Gastroesophageal sphincter (tissue), 4 donors: ENCODE measurements around the gene FAM114A2. TPM values are rescaled to one million over a fixed set of nuclear protein-coding genes. Genes with fewer than 3 reads are reported as not detected.

Experiments used
- ATAC-seq: fragments of 150-250 bp; one replicate; pipeline ENCODE4 v1.9.1; 2016; ENCODE audit warnings: mild to moderate bottlenecking, moderate library complexity
- H3K27ac ChIP-seq, 4 donors: fragments of 200-600 bp; sonication (generic) in 3 of 4; 1 replicate in 3 of 4; 2 replicates in 1 of 4; pipeline ENCODE4 v1.5.1; 2016 to 2019
- H3K27me3 ChIP-seq: fragments of 200-600 bp; sonication (generic); one replicate; pipeline ENCODE4 v1.5.1; 2019
- H3K36me3 ChIP-seq, 2 donors: fragments of 200-600 bp; sonication (generic); one replicate each; pipeline ENCODE4 v1.5.1; 2019; ENCODE audit warnings: control low read depth in 1 of 2
- H3K4me1 ChIP-seq, 3 donors: fragments of 200-600 bp; sonication (generic); 1 replicate in 2 of 3; 2 replicates in 1 of 3; pipeline ENCODE4 v1.5.1; 2016 to 2019; ENCODE audit warnings: control low read depth in 2 of 3
- H3K4me3 ChIP-seq, 2 donors: fragments of 200-600 bp; sonication (generic); one replicate each; pipeline ENCODE4 v1.5.1; 2019; ENCODE audit warnings: mild to moderate bottlenecking in 1 of 2, moderate library complexity in 1 of 2
- H3K9me3 ChIP-seq, 3 donors: fragments of 200-600 bp; sonication (generic); one replicate each; pipeline ENCODE4 v1.5.1; 2017 to 2019; ENCODE audit warnings: control low read depth in 2 of 3
- EP300 ChIP-seq: sonication (generic); formaldehyde crosslinking; IDR thresholded peaks from one replicate; pipeline ENCODE4 v1.6.1; 2017; ENCODE audit warnings: antibody characterized with exemption, mild to moderate bottlenecking
- POLR2A ChIP-seq, 2 donors: fragments of 450-650 bp; IDR thresholded peaks; one replicate each; pipeline ENCODE4 v1.6.1; 2017; ENCODE audit warnings: antibody characterized with exemption in 2 of 2, mild to moderate bottlenecking in 2 of 2, moderate library complexity in 1 of 2
- POLR2AphosphoS5 ChIP-seq: sonication (generic); formaldehyde crosslinking; IDR thresholded peaks from one replicate; pipeline ENCODE4 v1.6.1; 2017; ENCODE audit warnings: antibody characterized with exemption
- WGBS, 2 donors: methylation state at CpG; one replicate each; pipeline ENCODE4 v1.1.5; 2018; ENCODE audit warnings: low coverage in 1 of 2; 5-methylcytosine and 5-hydroxymethylcytosine counted together
- total RNA-seq, 4 donors: library from RNA; depleted of rRNA; stranded (reverse); fragments of >200 nt; gene quantifications; one replicate each; pipeline ENCODE4 v1.1.0, GENCODE V29; 2016
- TF ChIP-seq, protein P1 (sequence below), 4 experiments: fragments of 200-600 bp in 2 of 4; fragments of 450-650 bp in 2 of 4; sonication (generic) in 1 of 4; IDR thresholded peaks; one replicate each; pipeline ENCODE4 v1.5.1; 2017 to 2019; ENCODE audit warnings: antibody characterized with exemption in 4 of 4, mild to moderate bottlenecking in 2 of 4, moderate library complexity in 2 of 4

FAM114A2 gene
- total RNA-seq, 4 donors from 2014 or later = 16.2 to 17.9 (median 17.6) TPM

- Histone ChIP-seq H3K4me3 (no peak overlapping the region), H3K27ac (no peak overlapping the region), H3K9me3 (no peaks in the 10 kb centered on the region), H3K27me3 (peaks cover 11% of the 10 kb centered on the region), H3K36me3 (no peaks in the 10 kb centered on the region), H3K4me1 (peaks cover 0 to 5% (median 0%) of the 10 kb centered on the region in 3 donors)
- 81% methylated on average over 8 of the region's 10 CpGs; no CpG with 5 or more reads in 1 of the 2 donors for WGBS, 2 donors
- TF ChIP-seq POLR2AphosphoS5 (no peak), POLR2A (IDR thresholded peaks at IDR 0.05) (no peak), EP300 (no peak)
- TF ChIP-seq, protein P1, sequence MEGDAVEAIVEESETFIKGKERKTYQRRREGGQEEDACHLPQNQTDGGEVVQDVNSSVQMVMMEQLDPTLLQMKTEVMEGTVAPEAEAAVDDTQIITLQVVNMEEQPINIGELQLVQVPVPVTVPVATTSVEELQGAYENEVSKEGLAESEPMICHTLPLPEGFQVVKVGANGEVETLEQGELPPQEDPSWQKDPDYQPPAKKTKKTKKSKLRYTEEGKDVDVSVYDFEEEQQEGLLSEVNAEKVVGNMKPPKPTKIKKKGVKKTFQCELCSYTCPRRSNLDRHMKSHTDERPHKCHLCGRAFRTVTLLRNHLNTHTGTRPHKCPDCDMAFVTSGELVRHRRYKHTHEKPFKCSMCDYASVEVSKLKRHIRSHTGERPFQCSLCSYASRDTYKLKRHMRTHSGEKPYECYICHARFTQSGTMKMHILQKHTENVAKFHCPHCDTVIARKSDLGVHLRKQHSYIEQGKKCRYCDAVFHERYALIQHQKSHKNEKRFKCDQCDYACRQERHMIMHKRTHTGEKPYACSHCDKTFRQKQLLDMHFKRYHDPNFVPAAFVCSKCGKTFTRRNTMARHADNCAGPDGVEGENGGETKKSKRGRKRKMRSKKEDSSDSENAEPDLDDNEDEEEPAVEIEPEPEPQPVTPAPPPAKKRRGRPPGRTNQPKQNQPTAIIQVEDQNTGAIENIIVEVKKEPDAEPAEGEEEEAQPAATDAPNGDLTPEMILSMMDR (IDR thresholded peaks at IDR 0.05) = no peak
- ATAC-seq = no peak
Observed at GRCh38 chr5:153968761-153969562, 69.7 kb downstream of the FAM114A2 start.

- Histone ChIP-seq H3K4me1 (peaks cover 0 to 5% (median 0%) of the 10 kb centered on the region in 3 donors), H3K9me3 (no peaks in the 10 kb centered on the region), H3K27ac (no peak overlapping the region), H3K27me3 (peaks cover 11% of the 10 kb centered on the region), H3K4me3 (no peak overlapping the region), H3K36me3 (no peaks in the 10 kb centered on the region)
- peak; percentile 68 for ATAC-seq
- TF ChIP-seq EP300 = no peak
- TF ChIP-seq, protein P1 (IDR thresholded peaks at IDR 0.05) = peak; percentile 73 to 91 (median 81)
- 23 to 28% methylated on average over 8 to 10 of the region's 10 CpGs for WGBS, 2 donors
Observed at GRCh38 chr5:153964880-153965645, 73.6 kb downstream of the FAM114A2 start.

- Histone ChIP-seq H3K36me3 (no peaks in the 10 kb centered on the region), H3K4me1 (peaks cover 0 to 13% (median 0%) of the 10 kb centered on the region in 3 donors), H3K4me3 (no peak overlapping the region), H3K9me3 (no peaks in the 10 kb centered on the region), H3K27me3 (peaks cover 11% of the 10 kb centered on the region), H3K27ac (no peak overlapping the region)
- no peak for ATAC-seq
- 68 to 100% methylated on average over 4 to 5 of the region's 17 CpGs for WGBS, 2 donors
- no peak for TF ChIP-seq POLR2AphosphoS5
- TF ChIP-seq POLR2A (IDR thresholded peaks at IDR 0.05) = no peak
- TF ChIP-seq, protein P1 (IDR thresholded peaks at IDR 0.05) = no peak
- no peak for TF ChIP-seq EP300
Observed at GRCh38 chr5:153964191-153964879, 74.4 kb downstream of the FAM114A2 start.

DNA sequence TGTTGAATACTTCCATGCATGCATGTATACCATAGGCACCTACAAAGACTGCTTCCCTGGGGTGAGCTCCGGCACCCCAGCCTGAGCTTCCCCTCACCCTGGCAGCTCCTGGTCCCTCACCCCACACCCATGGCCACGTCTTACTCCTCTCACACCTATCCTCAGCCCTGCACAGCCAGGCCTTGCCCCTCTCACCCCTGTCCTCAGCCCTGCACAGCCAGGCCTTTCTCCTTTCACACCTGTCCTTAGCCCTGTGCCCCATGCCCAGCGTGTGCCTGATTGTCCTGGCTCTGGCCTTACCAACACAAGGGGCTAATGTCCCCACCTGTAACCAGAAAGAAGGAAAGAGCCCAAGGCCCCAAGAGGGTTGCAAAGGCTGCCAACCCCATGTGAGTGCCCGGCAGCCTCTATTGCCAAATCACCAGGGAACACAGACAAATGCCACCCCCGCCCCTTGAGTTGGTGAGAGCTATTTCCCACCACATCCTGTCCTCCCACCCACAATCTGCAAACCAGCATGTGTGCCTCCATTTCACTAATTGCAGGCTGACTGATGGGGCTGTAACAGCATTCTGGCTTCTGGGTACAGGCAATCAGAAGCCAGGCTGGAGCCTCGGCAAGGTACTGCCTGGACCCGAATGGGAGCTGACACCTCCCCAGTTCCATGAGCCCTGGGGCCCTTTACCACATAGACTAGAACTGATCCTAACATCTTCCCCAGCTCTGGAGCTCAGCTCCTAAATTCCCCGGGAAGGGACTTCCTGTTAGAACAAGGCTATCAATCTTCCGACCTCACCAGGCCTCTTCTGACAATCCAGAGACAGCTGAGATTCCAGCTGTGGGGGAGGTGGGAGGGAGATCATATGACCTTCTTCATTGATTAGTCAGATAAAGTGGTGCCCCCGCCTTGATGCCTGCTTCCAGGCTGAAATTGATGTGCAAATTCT is 78.2 kb downstream of the FAM114A2 start:
- Histone ChIP-seq H3K36me3 (no peaks in the 10 kb centered on the region), H3K9me3 (no peaks in the 10 kb centered on the region), H3K4me3 (no peak overlapping the region), H3K27me3 (peaks cover 2% of the 10 kb centered on the region), H3K27ac (no peak overlapping the region), H3K4me1 (peaks cover 0 to 13% (median 0%) of the 10 kb centered on the region in 3 donors)
- whole genome bisulfite sequencing, 2 donors = 94 to 100% methylated on average over 3 of the region's 10 CpGs
- ATAC-seq = peak; percentile 4
- TF ChIP-seq POLR2A (IDR thresholded peaks at IDR 0.05) (no peak), POLR2AphosphoS5 (no peak), EP300 (no peak)
- TF ChIP-seq, protein P1 (IDR thresholded peaks at IDR 0.05) = no peak
